NB4 (cell line): ENCODE measurements around the gene IMMP2L.

ENCODE experiments used
- CTCF ChIP-seq: IDR thresholded peaks from one replicate; pipeline ENCODE4 v1.5.1; 2012; ENCODE audit warnings: low read depth, low read length
- MYC ChIP-seq: IDR thresholded peaks from 2 replicates; pipeline ENCODE4 v1.6.1; 2011; ENCODE audit warnings: low read depth, low read length
- POLR2A ChIP-seq: IDR thresholded peaks from 2 replicates; pipeline ENCODE4 v1.6.1; 2011; ENCODE audit warnings: mild to moderate bottlenecking; ENCODE audit not compliant: insufficient read length; ENCODE audit errors: extremely low read depth
- TF ChIP-seq, protein P1 (sequence below): IDR thresholded peaks from 2 replicates; pipeline ENCODE4 v1.6.1; 2011; ENCODE audit warnings: low read depth, low read length

GRCh38 chr7:111518264-111518663, 44.0 kb downstream of the IMMP2L start:
- TF ChIP-seq POLR2A (no peak), CTCF (no peak), MYC (no peak)
- TF ChIP-seq, protein P1, sequence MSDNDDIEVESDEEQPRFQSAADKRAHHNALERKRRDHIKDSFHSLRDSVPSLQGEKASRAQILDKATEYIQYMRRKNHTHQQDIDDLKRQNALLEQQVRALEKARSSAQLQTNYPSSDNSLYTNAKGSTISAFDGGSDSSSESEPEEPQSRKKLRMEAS, result no peak
